GM23248 (cell line): ENCODE measurements around the gene SHROOM4. TPM values are rescaled to one million over a fixed set of nuclear protein-coding genes. Genes with fewer than 3 reads are reported as not detected.

Experiments
- DNase-seq: peaks from one replicate; pipeline ENCODE4 v3.0.0-alpha.2; 2015
- H2AFZ ChIP-seq: fragments of 200-600 bp; sonication (generic); 2 replicates; pipeline ENCODE4 v1.6.1; 2016; ENCODE audit warnings: antibody characterized with exemption
- H3F3A ChIP-seq: fragments of 200-600 bp; sonication (generic); 2 replicates; pipeline ENCODE4 v1.6.1; 2016; ENCODE audit warnings: mild to moderate bottlenecking, antibody characterized with exemption, mixed run types; ENCODE audit not compliant: insufficient read depth
- H3K27ac ChIP-seq: fragments of 200-600 bp; sonication (generic); 2 replicates; pipeline ENCODE4 v1.5.1; 2016; ENCODE audit warnings: mild to moderate bottlenecking
- H3K27me3 ChIP-seq: fragments of 200-600 bp; sonication (generic); replicated peaks from 2 replicates; pipeline ENCODE4 v1.6.1; 2016; ENCODE audit warnings: mild to moderate bottlenecking; ENCODE audit not compliant: insufficient read depth
- H3K36me3 ChIP-seq: fragments of 200-600 bp; sonication (generic); 2 replicates; pipeline ENCODE4 v1.6.1; 2016; ENCODE audit warnings: low read depth, mild to moderate bottlenecking
- H3K4me1 ChIP-seq: fragments of 200-600 bp; sonication (generic); 2 replicates; pipeline ENCODE4 v1.6.1; 2016; ENCODE audit warnings: mild to moderate bottlenecking; ENCODE audit not compliant: insufficient read depth
- H3K4me2 ChIP-seq: fragments of 200-600 bp; sonication (generic); one replicate; pipeline ENCODE4 v1.6.1; 2016; ENCODE audit warnings: mild to moderate bottlenecking; ENCODE audit not compliant: unreplicated experiment
- H3K4me3 ChIP-seq: fragments of 200-600 bp; sonication (generic); 2 replicates; pipeline ENCODE4 v1.5.1; 2016; ENCODE audit warnings: mild to moderate bottlenecking
- H3K79me2 ChIP-seq: fragments of 200-600 bp; sonication (generic); 2 replicates; pipeline ENCODE4 v1.6.1; 2016; ENCODE audit warnings: mild to moderate bottlenecking; ENCODE audit not compliant: insufficient read depth
- H3K9ac ChIP-seq: fragments of 200-600 bp; sonication (generic); 2 replicates; pipeline ENCODE4 v1.6.1; 2016; ENCODE audit warnings: mild to moderate bottlenecking
- H3K9me2 ChIP-seq: fragments of 200-600 bp; sonication (generic); 2 replicates; pipeline ENCODE4 v1.6.1; 2016; ENCODE audit warnings: mixed run types, mild to moderate bottlenecking, moderate library complexity; ENCODE audit not compliant: insufficient read depth
- H3K9me3 ChIP-seq: fragments of 200-600 bp; sonication (generic); one replicate; pipeline ENCODE4 v1.6.1; 2017; ENCODE audit warnings: low read depth
- H4K20me1 ChIP-seq: fragments of 200-600 bp; sonication (generic); 2 replicates; pipeline ENCODE4 v1.6.0; 2016; ENCODE audit not compliant: insufficient read depth
- EZH2 ChIP-seq: fragments of 200-600 bp; sonication (generic); IDR thresholded peaks from 2 replicates; pipeline ENCODE4 v1.6.1; 2018; ENCODE audit warnings: antibody characterized with exemption, mild to moderate bottlenecking; ENCODE audit not compliant: insufficient read depth, poor library complexity, severe bottlenecking
- EZH2phosphoT487 ChIP-seq: fragments of 200-600 bp; sonication (generic); IDR thresholded peaks from 2 replicates; pipeline ENCODE4 v1.6.1; 2018; ENCODE audit warnings: antibody characterized with exemption, moderate library complexity, mild to moderate bottlenecking, low read depth; ENCODE audit not compliant: insufficient read depth
- WGBS, 2 experiments: methylation state at CpG; one replicate each; pipeline ENCODE4 v1.1.6; 2015 to 2017; ENCODE audit warnings: low lambda C conversion rate in 2 of 2, low coverage in 1 of 2; ENCODE audit errors: missing lambda C conversion rate in 2 of 2; 5-methylcytosine and 5-hydroxymethylcytosine counted together
- in situ Hi-C: fragments of 300-500 bp; cut with MboI; formaldehyde crosslinking; loops from 2 replicates; pipeline ENCODE4 v1.15.0; 2020
- polyA plus RNA-seq: library from polyadenylated mRNA; unstranded; fragments of >200 nt; fragmentation: Nextera tagmentation; extraction: Ambion mirVana; gene quantifications from 2 replicates; pipeline ENCODE4 v1.2.1, GENCODE V29; 2016
- total RNA-seq: library from RNA; depleted of rRNA; stranded (reverse); fragments of >200 nt; shearing (Covaris generic); gene quantifications from 2 replicates; pipeline ENCODE4 v1.2.3, GENCODE V29; 2014

The SHROOM4 gene
- total and polyA plus RNA-seq, 2 experiments from 2014 or later: 0.55 to 1.7 TPM

- no peaks in the 10 kb centered on the region for H3K9me3 ChIP-seq
- H3K36me3 ChIP-seq: no peaks in the 10 kb centered on the region
- H4K20me1 ChIP-seq: no peaks in the 10 kb centered on the region
- peak; percentile 34 for DNase-seq
- 0 to 17% methylated on average over 1 of the region's 1 CpG for WGBS, 2 experiments
- peaks cover 15% of the 10 kb centered on the region for H3F3A ChIP-seq
- H3K9ac ChIP-seq: no peak overlapping the region
- H3K27me3 ChIP-seq: no peaks in the 10 kb centered on the region
- H3K27ac ChIP-seq: peak overlapping the region; percentile 33
- TF ChIP-seq EZH2phosphoT487 (no peak), EZH2 (no peak)
- peak overlapping the region; percentile 28 for H3K4me2 ChIP-seq
- H3K79me2 ChIP-seq: no peaks in the 10 kb centered on the region
- H3K9me2 ChIP-seq: no peaks in the 10 kb centered on the region
- H2AFZ ChIP-seq: no peak overlapping the region
- in situ Hi-C loops: no loop called here
- H3K4me3 ChIP-seq: no peak overlapping the region
- peaks cover 11% of the 10 kb centered on the region; the same call in 1 of the 2 replicates for H3K4me1 ChIP-seq
Measured at GRCh38 chrX:50704360-50704759, 109.6 kb downstream of the SHROOM4 start.

- Histone ChIP-seq H3K79me2 (no peaks in the 10 kb centered on the region), H3K9ac (no peak overlapping the region), H3K36me3 (no peaks in the 10 kb centered on the region), H3K9me3 (no peaks in the 10 kb centered on the region), H4K20me1 (no peaks in the 10 kb centered on the region), H3F3A (peaks cover 20% of the 10 kb centered on the region), H3K27me3 (no peaks in the 10 kb centered on the region), H3K9me2 (no peaks in the 10 kb centered on the region), H3K4me1 (peaks cover 19% of the 10 kb centered on the region), H3K27ac (no peak overlapping the region), H2AFZ (no peak overlapping the region), H3K4me2 (no peak overlapping the region), H3K4me3 (no peak overlapping the region)
- WGBS, 2 experiments: 48 to 63% methylated on average over 3 of the region's 3 CpGs
- TF ChIP-seq EZH2 (no peak), EZH2phosphoT487 (no peak)
- in situ Hi-C loops: no loop called here
- peak; percentile 50 for DNase-seq
Measured at GRCh38 chrX:50700921-50701320, 113.1 kb downstream of the SHROOM4 start.

- in situ Hi-C loops: no loop called here
- H3K4me2 ChIP-seq: no peak overlapping the region
- DNase-seq: no peak
- TF ChIP-seq EZH2 (no peak), EZH2phosphoT487 (no peak)
- H3K4me3 ChIP-seq: no peak overlapping the region
- no peak overlapping the region for H3K9ac ChIP-seq
- no peaks in the 10 kb centered on the region for H3K36me3 ChIP-seq
- peaks cover 9% of the 10 kb centered on the region for H3F3A ChIP-seq
- no peaks in the 10 kb centered on the region for H3K27me3 ChIP-seq
- no peak overlapping the region for H3K27ac ChIP-seq
- no peaks in the 10 kb centered on the region for H3K79me2 ChIP-seq
- no peaks in the 10 kb centered on the region for H4K20me1 ChIP-seq
- 85 to 88% methylated on average over 2 of the region's 2 CpGs for WGBS, 2 experiments
- no peaks in the 10 kb centered on the region for H3K9me3 ChIP-seq
- no peaks in the 10 kb centered on the region for H3K9me2 ChIP-seq
- H3K4me1 ChIP-seq: peaks cover 10% of the 10 kb centered on the region
- no peak overlapping the region for H2AFZ ChIP-seq
Measured at GRCh38 chrX:50698944-50699343, 115.0 kb downstream of the SHROOM4 start.

- 0 out of 2 replicates have a peak, but pooled peaks have one; percentile 48 for TF ChIP-seq EZH2phosphoT487
- no peak for TF ChIP-seq EZH2
- H3K9ac ChIP-seq: no peak overlapping the region
- H3K79me2 ChIP-seq: no peaks in the 10 kb centered on the region
- H3F3A ChIP-seq: peaks cover 5% of the 10 kb centered on the region; the same call in 1 of the 2 replicates
- H3K9me3 ChIP-seq: no peaks in the 10 kb centered on the region
- peak; percentile 74 for DNase-seq
- in situ Hi-C loops: no loop called here
- no peak overlapping the region for H3K27ac ChIP-seq
- no peaks in the 10 kb centered on the region for H3K27me3 ChIP-seq
- H3K9me2 ChIP-seq: no peaks in the 10 kb centered on the region
- H3K4me1 ChIP-seq: peaks cover 9% of the 10 kb centered on the region
- 0 out of 2 replicates have a peak overlapping the region, but pooled peaks have one; percentile 28 for H3K4me3 ChIP-seq
- peak overlapping the region; percentile 46 for H3K4me2 ChIP-seq
- 0% methylated on average over 2 of the region's 2 CpGs for WGBS, 2 experiments
- H4K20me1 ChIP-seq: no peaks in the 10 kb centered on the region
- peak overlapping the region; percentile 28; the same call in 1 of the 2 replicates for H2AFZ ChIP-seq
- no peaks in the 10 kb centered on the region for H3K36me3 ChIP-seq
Measured at GRCh38 chrX:50697691-50698090, 116.3 kb downstream of the SHROOM4 start.
